ENCODE results near the gene B4GALNT3.

B4GALNT3 gene

DNA sequence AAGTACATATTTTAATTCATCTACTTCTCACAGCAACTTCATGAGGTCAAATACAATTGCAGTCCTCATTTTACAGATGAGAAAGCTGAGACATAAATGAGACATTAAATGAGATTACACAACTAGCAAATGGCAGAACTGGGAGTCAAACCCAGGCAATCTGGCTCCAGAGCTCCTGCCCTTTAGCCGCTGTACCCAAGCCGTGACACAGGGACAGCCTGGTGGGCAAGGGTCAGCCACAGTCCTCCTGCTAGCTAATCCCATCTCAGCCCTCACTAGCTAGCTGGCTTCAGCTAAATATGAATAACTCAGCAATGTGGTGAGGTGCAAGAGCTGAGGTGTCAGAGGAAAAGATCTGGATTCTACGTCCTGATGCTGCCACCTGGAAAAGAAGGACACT, 148.7 kb downstream of the B4GALNT3 start:
- Histone ChIP-seq H3K4me3 (ENCODE audit: low read depth in 1 of 2, low read length in 2 of 2) (no peak overlapping the region), H3K4me1 (ENCODE audit: control insufficient read depth in 1 of 2, insufficient read depth in 2 of 2, low read length in 2 of 2) (no peaks in the 10 kb centered on the region), H3K27me3 (ENCODE audit: low read depth, low read length) (no peaks in the 10 kb centered on the region), H3K36me3 (ENCODE audit: control insufficient read depth in 1 of 2, insufficient read depth in 2 of 2, low read length in 2 of 2) (no peaks in the 10 kb centered on the region), H3K9me3 (ENCODE audit: control insufficient read depth in 1 of 2, low read length in 2 of 2) (no peaks in the 10 kb centered on the region), H3K27ac (ENCODE audit: low read length) (no peak overlapping the region)

DNA sequence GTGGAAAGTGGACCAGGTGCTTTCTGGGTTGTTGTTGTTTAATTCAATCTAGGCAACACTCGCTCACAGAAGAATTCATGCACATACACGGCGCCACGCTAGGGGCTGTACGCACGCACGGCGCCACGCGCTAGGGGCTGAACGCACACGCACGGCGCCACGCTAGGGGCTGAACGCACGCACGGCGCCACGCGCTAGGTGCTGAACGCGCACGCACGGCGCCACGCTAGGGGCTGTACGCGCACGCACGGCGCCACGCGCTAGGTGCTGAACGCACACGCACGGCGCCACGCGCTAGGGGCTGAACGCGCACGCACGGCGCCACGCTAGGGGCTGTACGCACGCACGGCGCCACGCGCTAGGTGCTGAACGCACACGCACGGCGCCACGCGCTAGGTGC, 149.2 kb downstream of the B4GALNT3 start:
- H3K36me3 ChIP-seq (ENCODE audit: control insufficient read depth in 1 of 2, insufficient read depth in 2 of 2, low read length in 2 of 2) = no peaks in the 10 kb centered on the region
- H3K27ac ChIP-seq (ENCODE audit: low read length) = no peak overlapping the region
- H3K4me1 ChIP-seq (ENCODE audit: control insufficient read depth in 1 of 2, insufficient read depth in 2 of 2, low read length in 2 of 2) = no peaks in the 10 kb centered on the region
- no peak overlapping the region for H3K4me3 ChIP-seq (ENCODE audit: low read depth in 1 of 2, low read length in 2 of 2)
- H3K27me3 ChIP-seq (ENCODE audit: low read depth, low read length) = no peaks in the 10 kb centered on the region
- H3K9me3 ChIP-seq (ENCODE audit: control insufficient read depth in 1 of 2, low read length in 2 of 2) = no peaks in the 10 kb centered on the region

DNA sequence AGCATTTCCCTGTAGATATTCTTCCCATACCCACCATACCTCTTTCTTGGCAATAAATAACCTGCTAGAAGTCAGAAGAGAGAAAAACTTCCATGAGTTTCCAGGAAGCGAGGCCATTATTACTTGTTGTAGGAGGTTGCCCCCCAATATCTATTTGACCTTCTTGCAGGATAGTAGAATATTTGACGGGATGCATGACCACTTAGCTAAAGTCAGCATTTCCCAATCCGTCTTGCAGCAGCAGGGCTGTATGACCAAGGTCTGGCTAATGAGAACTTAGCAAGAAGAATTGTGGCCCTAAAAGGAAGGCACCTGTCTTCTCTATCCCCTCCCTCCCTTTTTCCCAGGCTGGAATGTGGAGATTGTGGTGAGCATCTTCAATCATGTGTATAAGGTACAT, 152.0 kb downstream of the B4GALNT3 start:
- Histone ChIP-seq H3K36me3 (ENCODE audit: control insufficient read depth in 1 of 2, insufficient read depth in 2 of 2, low read length in 2 of 2) (no peaks in the 10 kb centered on the region), H3K27me3 (ENCODE audit: low read depth, low read length) (no peaks in the 10 kb centered on the region), H3K9me3 (ENCODE audit: control insufficient read depth in 1 of 2, low read length in 2 of 2) (no peaks in the 10 kb centered on the region), H3K27ac (ENCODE audit: low read length) (no peak overlapping the region), H3K4me3 (ENCODE audit: low read depth in 1 of 2, low read length in 2 of 2) (no peak overlapping the region), H3K4me1 (ENCODE audit: control insufficient read depth in 1 of 2, insufficient read depth in 2 of 2, low read length in 2 of 2) (no peaks in the 10 kb centered on the region)

DNA sequence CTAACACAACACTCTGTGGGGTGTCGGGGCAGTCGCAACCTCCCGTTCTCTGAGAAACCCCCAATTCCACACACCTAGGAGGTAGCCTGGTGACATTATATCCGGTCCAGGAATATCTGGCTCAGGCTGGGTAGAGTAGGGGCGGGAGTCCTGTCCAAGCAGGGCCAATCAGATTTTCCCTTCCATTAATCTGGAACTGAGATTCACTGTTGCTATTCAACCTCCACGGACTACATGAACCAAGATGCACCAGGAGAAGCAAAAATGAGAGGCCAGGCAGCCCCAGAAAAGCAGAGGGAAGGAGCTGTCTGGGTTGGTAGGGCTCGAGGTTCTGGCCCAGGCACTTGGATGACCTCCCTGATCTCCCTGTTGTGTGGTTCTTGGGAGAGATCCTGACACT, 152.6 kb downstream of the B4GALNT3 start:
- Histone ChIP-seq H3K36me3 (ENCODE audit: control insufficient read depth in 1 of 2, insufficient read depth in 2 of 2, low read length in 2 of 2) (no peaks in the 10 kb centered on the region), H3K4me1 (ENCODE audit: control insufficient read depth in 1 of 2, insufficient read depth in 2 of 2, low read length in 2 of 2) (no peaks in the 10 kb centered on the region), H3K4me3 (ENCODE audit: low read depth in 1 of 2, low read length in 2 of 2) (no peak overlapping the region), H3K27me3 (ENCODE audit: low read depth, low read length) (no peaks in the 10 kb centered on the region), H3K9me3 (ENCODE audit: control insufficient read depth in 1 of 2, low read length in 2 of 2) (no peaks in the 10 kb centered on the region), H3K27ac (ENCODE audit: low read length) (no peak overlapping the region)

DNA sequence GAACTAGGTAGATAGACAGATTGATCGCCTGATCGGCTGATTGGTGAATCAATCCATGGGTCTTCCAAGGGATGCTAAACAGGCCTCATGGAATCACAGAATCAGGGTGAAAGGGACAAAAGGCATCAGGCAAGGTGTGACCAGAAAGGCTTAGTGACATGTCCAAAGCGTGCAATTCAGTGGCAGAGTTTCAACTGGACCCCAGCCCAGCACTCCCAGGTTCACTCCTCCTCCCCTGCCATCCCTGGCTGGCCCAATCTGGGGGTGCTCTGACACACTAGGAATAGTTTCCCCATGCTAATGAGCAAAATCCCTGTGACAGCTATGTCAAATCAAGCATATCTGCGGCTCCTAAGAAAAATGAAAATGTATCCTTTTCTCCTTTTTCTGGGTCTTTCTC, 153.1 kb downstream of the B4GALNT3 start:
- no peak overlapping the region for H3K27ac ChIP-seq (ENCODE audit: low read length)
- H3K4me3 ChIP-seq (ENCODE audit: low read depth in 1 of 2, low read length in 2 of 2) = no peak overlapping the region
- H3K36me3 ChIP-seq (ENCODE audit: control insufficient read depth in 1 of 2, insufficient read depth in 2 of 2, low read length in 2 of 2) = no peaks in the 10 kb centered on the region
- H3K27me3 ChIP-seq (ENCODE audit: low read depth, low read length) = no peaks in the 10 kb centered on the region
- no peaks in the 10 kb centered on the region for H3K9me3 ChIP-seq (ENCODE audit: control insufficient read depth in 1 of 2, low read length in 2 of 2)
- no peaks in the 10 kb centered on the region for H3K4me1 ChIP-seq (ENCODE audit: control insufficient read depth in 1 of 2, insufficient read depth in 2 of 2, low read length in 2 of 2)
